SK-N-SH (cell line): Measurements from ENCODE around the gene MED6.

Experiments
- EP300 ChIP-seq, 2 experiments: IDR thresholded peaks; 2 replicates each; pipeline versions ENCODE4 v1.4.0 to v1.6.1; 2012; ENCODE audit warnings: borderline replicate concordance in 1 of 2, low read depth in 1 of 2, low read length in 1 of 2
- FOXJ3 ChIP-seq: sonication (generic); formaldehyde crosslinking; IDR thresholded peaks from 2 replicates; pipeline ENCODE4 v1.5.1; 2020; ENCODE audit warnings: mild to moderate bottlenecking, missing genetic modification reagents
- PBX3 ChIP-seq: IDR thresholded peaks from 2 replicates; pipeline ENCODE4; 2012
- SIN3A ChIP-seq: IDR thresholded peaks from 2 replicates; pipeline ENCODE4 v1.6.1; 2012; ENCODE audit warnings: low read depth, mild to moderate bottlenecking, low read length, moderate library complexity, borderline replicate concordance
- USF2 ChIP-seq: fragments of 150-350 bp; IDR thresholded peaks from 2 replicates; pipeline ENCODE4 v1.6.1; 2017; ENCODE audit warnings: antibody characterized with exemption, low read length, low read depth, borderline replicate concordance
- YY1 ChIP-seq: IDR thresholded peaks from 2 replicates; pipeline ENCODE4 v1.4.0; 2012; ENCODE audit warnings: low read depth, mild to moderate bottlenecking
- TF ChIP-seq, protein P1 (sequence below): fragments of 200-600 bp; sonication (generic); IDR thresholded peaks from 2 replicates; pipeline ENCODE4 v1.6.1; 2017; ENCODE audit warnings: antibody characterized with exemption, mild to moderate bottlenecking, moderate library complexity

- TF ChIP-seq, protein P1, sequence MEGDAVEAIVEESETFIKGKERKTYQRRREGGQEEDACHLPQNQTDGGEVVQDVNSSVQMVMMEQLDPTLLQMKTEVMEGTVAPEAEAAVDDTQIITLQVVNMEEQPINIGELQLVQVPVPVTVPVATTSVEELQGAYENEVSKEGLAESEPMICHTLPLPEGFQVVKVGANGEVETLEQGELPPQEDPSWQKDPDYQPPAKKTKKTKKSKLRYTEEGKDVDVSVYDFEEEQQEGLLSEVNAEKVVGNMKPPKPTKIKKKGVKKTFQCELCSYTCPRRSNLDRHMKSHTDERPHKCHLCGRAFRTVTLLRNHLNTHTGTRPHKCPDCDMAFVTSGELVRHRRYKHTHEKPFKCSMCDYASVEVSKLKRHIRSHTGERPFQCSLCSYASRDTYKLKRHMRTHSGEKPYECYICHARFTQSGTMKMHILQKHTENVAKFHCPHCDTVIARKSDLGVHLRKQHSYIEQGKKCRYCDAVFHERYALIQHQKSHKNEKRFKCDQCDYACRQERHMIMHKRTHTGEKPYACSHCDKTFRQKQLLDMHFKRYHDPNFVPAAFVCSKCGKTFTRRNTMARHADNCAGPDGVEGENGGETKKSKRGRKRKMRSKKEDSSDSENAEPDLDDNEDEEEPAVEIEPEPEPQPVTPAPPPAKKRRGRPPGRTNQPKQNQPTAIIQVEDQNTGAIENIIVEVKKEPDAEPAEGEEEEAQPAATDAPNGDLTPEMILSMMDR: no peak
- TF ChIP-seq YY1 (no peak), USF2 (no peak), EP300 (IDR thresholded peaks at IDR 0.05; ENCODE audit: borderline replicate concordance in 1 of 2, low read depth in 1 of 2, low read length in 1 of 2) (no peak), FOXJ3 (CRISPR knock-in tag) (no peak), PBX3 (no peak), SIN3A (no peak)
Observed at GRCh38 chr14:70602254-70602653, 1.8 kb upstream of the MED6 start.
